NCI-H82 treated with DMSO at 0.1 percent for 48 hours (cell line): ENCODE data around the gene HPCA.

Source experiments
- DNase-seq: peaks from one replicate; lab custom pipeline; 2025; ENCODE audit not compliant: unreplicated experiment; lab: John Stamatoyannopoulos, UW

The HPCA gene

GRCh38 chr1:32928715-32929114 is 42.4 kb downstream of the HPCA start:
- DNase-seq, result no peak

DNA sequence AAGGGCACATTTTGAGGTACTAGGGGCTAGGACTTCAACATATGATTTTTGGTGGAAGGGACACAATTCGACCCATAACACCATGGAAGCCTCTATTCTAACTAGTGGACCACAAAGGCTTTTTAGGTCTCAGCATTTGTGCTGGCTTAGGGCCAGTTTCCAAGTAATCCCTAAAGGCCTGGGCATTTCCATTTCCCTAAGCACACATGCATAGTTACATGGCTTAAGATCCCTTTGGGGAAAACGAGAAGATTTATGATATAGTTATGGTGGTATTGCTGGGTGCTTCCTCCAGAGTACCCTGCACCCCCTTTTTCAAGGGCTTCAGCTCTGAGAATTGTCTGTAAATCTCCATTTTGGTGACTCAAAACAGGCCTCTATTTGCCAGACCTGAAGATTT is 43.1 kb downstream of the HPCA start:
- DNase-seq, result peak; percentile 52

GRCh38 chr1:32931760-32932159 is 45.5 kb downstream of the HPCA start:
- DNase-seq, result no peak

- DNase-seq, result peak; percentile 25
Observed at GRCh38 chr1:32933742-32934322, 47.5 kb downstream of the HPCA start.

- DNase-seq, result no peak
Observed at GRCh38 chr1:32934535-32934934, 48.2 kb downstream of the HPCA start.

GRCh38 chr1:32937061-32937460 is 50.8 kb downstream of the HPCA start:
- DNase-seq, result no peak

GRCh38 chr1:32939655-32940371 is 53.5 kb downstream of the HPCA start:
- DNase-seq, result no peak

- peak; percentile 33 for DNase-seq
Observed at GRCh38 chr1:32944180-32944579, 57.9 kb downstream of the HPCA start.
